ENCODE measurements around the gene CCL28.
A peak's percentile ranks its signal among the peaks of the same experiment; 100 is the strongest.

The CCL28 gene

GRCh38 chr5:43390471-43390870 lies 21.7 kb downstream of the CCL28 start:
- Histone ChIP-seq H3K27ac (ENCODE audit: low read depth, low read length) (no peak overlapping the region), H3K9me3 (ENCODE audit: insufficient read depth, low read length) (no peaks in the 10 kb centered on the region), H3K9ac (ENCODE audit: low read length) (no peak overlapping the region), H3K4me3 (ENCODE audit: insufficient read depth, low read length, poor library complexity, severe bottlenecking) (no peak overlapping the region), H3F3A (ENCODE audit: insufficient read depth) (0 out of 2 replicates have a peak, but pooled peaks cover 6% of the 10 kb centered on the region), H2AFZ (ENCODE audit: low read depth, low read length, severe bottlenecking) (no peak overlapping the region), H3K27me3 (ENCODE audit: low read length) (no peaks in the 10 kb centered on the region), H3K79me2 (ENCODE audit: insufficient read depth, low read length) (no peaks in the 10 kb centered on the region), H3K36me3 (ENCODE audit: low read length) (no peaks in the 10 kb centered on the region), H3K4me2 (ENCODE audit: low read depth, low read length, poor library complexity, severe bottlenecking) (no peak overlapping the region), H3K9me2 (replicated peaks; ENCODE audit: insufficient read depth, low read length) (no peaks in the 10 kb centered on the region), H4K20me1 (ENCODE audit: low read depth, low read length) (no peaks in the 10 kb centered on the region)
- TF ChIP-seq EZH2phosphoT487 (conservative IDR thresholded peaks at IDR 0.05; ENCODE audit: low read length), result no peak
- TF ChIP-seq, protein P1, sequence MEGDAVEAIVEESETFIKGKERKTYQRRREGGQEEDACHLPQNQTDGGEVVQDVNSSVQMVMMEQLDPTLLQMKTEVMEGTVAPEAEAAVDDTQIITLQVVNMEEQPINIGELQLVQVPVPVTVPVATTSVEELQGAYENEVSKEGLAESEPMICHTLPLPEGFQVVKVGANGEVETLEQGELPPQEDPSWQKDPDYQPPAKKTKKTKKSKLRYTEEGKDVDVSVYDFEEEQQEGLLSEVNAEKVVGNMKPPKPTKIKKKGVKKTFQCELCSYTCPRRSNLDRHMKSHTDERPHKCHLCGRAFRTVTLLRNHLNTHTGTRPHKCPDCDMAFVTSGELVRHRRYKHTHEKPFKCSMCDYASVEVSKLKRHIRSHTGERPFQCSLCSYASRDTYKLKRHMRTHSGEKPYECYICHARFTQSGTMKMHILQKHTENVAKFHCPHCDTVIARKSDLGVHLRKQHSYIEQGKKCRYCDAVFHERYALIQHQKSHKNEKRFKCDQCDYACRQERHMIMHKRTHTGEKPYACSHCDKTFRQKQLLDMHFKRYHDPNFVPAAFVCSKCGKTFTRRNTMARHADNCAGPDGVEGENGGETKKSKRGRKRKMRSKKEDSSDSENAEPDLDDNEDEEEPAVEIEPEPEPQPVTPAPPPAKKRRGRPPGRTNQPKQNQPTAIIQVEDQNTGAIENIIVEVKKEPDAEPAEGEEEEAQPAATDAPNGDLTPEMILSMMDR (IDR thresholded peaks at IDR 0.05; ENCODE audit: insufficient read depth, low read length, poor library complexity, severe bottlenecking), result no peak

GRCh38 chr5:43389679-43390329 lies 22.4 kb downstream of the CCL28 start:
- no peaks in the 10 kb centered on the region for H4K20me1 ChIP-seq (ENCODE audit: low read depth, low read length)
- no peaks in the 10 kb centered on the region for H3K9me2 ChIP-seq (replicated peaks; ENCODE audit: insufficient read depth, low read length)
- H3K4me2 ChIP-seq (ENCODE audit: low read depth, low read length, poor library complexity, severe bottlenecking), result no peak overlapping the region
- TF ChIP-seq, protein P1 (IDR thresholded peaks at IDR 0.05; ENCODE audit: insufficient read depth, low read length, poor library complexity, severe bottlenecking), result peak; percentile 86
- no peak for TF ChIP-seq EZH2phosphoT487 (conservative IDR thresholded peaks at IDR 0.05; ENCODE audit: low read length)
- H3K4me3 ChIP-seq (ENCODE audit: insufficient read depth, low read length, poor library complexity, severe bottlenecking), result no peak overlapping the region
- no peaks in the 10 kb centered on the region for H3K79me2 ChIP-seq (ENCODE audit: insufficient read depth, low read length)
- no peak overlapping the region for H2AFZ ChIP-seq (ENCODE audit: low read depth, low read length, severe bottlenecking)
- no peaks in the 10 kb centered on the region for H3K36me3 ChIP-seq (ENCODE audit: low read length)
- H3K9me3 ChIP-seq (ENCODE audit: insufficient read depth, low read length), result no peaks in the 10 kb centered on the region
- H3K9ac ChIP-seq (ENCODE audit: low read length), result no peak overlapping the region
- 0 out of 2 replicates have a peak, but pooled peaks cover 6% of the 10 kb centered on the region for H3F3A ChIP-seq (ENCODE audit: insufficient read depth)
- H3K27ac ChIP-seq (ENCODE audit: low read depth, low read length), result no peak overlapping the region
- no peaks in the 10 kb centered on the region for H3K27me3 ChIP-seq (ENCODE audit: low read length)

GRCh38 chr5:43386960-43387362 lies 25.2 kb downstream of the CCL28 start:
- H4K20me1 ChIP-seq (ENCODE audit: low read depth, low read length), result no peaks in the 10 kb centered on the region
- no peak overlapping the region for H3K4me2 ChIP-seq (ENCODE audit: low read depth, low read length, poor library complexity, severe bottlenecking)
- 0 out of 2 replicates have a peak, but pooled peaks cover 6% of the 10 kb centered on the region for H3F3A ChIP-seq (ENCODE audit: insufficient read depth)
- no peaks in the 10 kb centered on the region for H3K9me3 ChIP-seq (ENCODE audit: insufficient read depth, low read length)
- no peak overlapping the region for H3K4me3 ChIP-seq (ENCODE audit: insufficient read depth, low read length, poor library complexity, severe bottlenecking)
- H3K27me3 ChIP-seq (ENCODE audit: low read length), result no peaks in the 10 kb centered on the region
- H2AFZ ChIP-seq (ENCODE audit: low read depth, low read length, severe bottlenecking), result no peak overlapping the region
- H3K79me2 ChIP-seq (ENCODE audit: insufficient read depth, low read length), result no peaks in the 10 kb centered on the region
- H3K36me3 ChIP-seq (ENCODE audit: low read length), result no peaks in the 10 kb centered on the region
- no peak overlapping the region for H3K27ac ChIP-seq (ENCODE audit: low read depth, low read length)
- no peak overlapping the region for H3K9ac ChIP-seq (ENCODE audit: low read length)
- no peak for TF ChIP-seq EZH2phosphoT487 (conservative IDR thresholded peaks at IDR 0.05; ENCODE audit: low read length)
- TF ChIP-seq, protein P1 (IDR thresholded peaks at IDR 0.05; ENCODE audit: insufficient read depth, low read length, poor library complexity, severe bottlenecking), result no peak
- no peaks in the 10 kb centered on the region for H3K9me2 ChIP-seq (replicated peaks; ENCODE audit: insufficient read depth, low read length)
